GM06990 (cell line): Measurements from ENCODE around the gene RNLS.

Experiments used
- DNase-seq: peaks from one replicate; pipeline ENCODE4 v3.0.0-alpha.2; 2011; ENCODE audit not compliant: insufficient read length; ENCODE audit errors: extremely low read depth
- H3K27me3 ChIP-seq: replicated peaks from 2 replicates; pipeline ENCODE4 v1.6.0; 2011; ENCODE audit warnings: low read length; ENCODE audit not compliant: control insufficient read depth, insufficient read depth
- H3K36me3 ChIP-seq: 2 replicates; pipeline ENCODE4 v1.5.1; 2011; ENCODE audit warnings: low read length; ENCODE audit not compliant: control insufficient read depth, insufficient read depth
- H3K4me3 ChIP-seq: replicated peaks from 2 replicates; pipeline ENCODE4 v1.5.1; 2011; ENCODE audit warnings: low read depth, mild to moderate bottlenecking, control low read depth, low read length
- CTCF ChIP-seq: IDR thresholded peaks from 2 replicates; pipeline ENCODE4 v1.5.1; 2011; ENCODE audit warnings: low read length, control low read depth, mild to moderate bottlenecking, inconsistent platforms; ENCODE audit not compliant: insufficient read depth, poor library complexity, severe bottlenecking

Gene RNLS

GRCh38 chr10:88390041-88390440 is 193.1 kb downstream of the RNLS start:
- H3K4me3 ChIP-seq, result no peak overlapping the region
- TF ChIP-seq CTCF, result no peak
- no peak for DNase-seq

GRCh38 chr10:88389456-88389855 is 193.7 kb downstream of the RNLS start:
- peak; percentile 41 for DNase-seq
- H3K4me3 ChIP-seq, result no peak overlapping the region
- no peaks in the 10 kb centered on the region for H3K36me3 ChIP-seq
- peak; percentile 53 for TF ChIP-seq CTCF
- H3K27me3 ChIP-seq, result no peaks in the 10 kb centered on the region

More at GRCh38 chr10:88390041-88390440, 193.1 kb downstream of the RNLS start:
- Histone ChIP-seq H3K36me3 (no peaks in the 10 kb centered on the region), H3K27me3 (no peaks in the 10 kb centered on the region)

- no peaks in the 10 kb centered on the region for H3K36me3 ChIP-seq
- H3K4me3 ChIP-seq, result no peak overlapping the region
- no peaks in the 10 kb centered on the region for H3K27me3 ChIP-seq
- no peak for TF ChIP-seq CTCF
- no peak for DNase-seq
These were observed 194.8 kb downstream of the RNLS start for GRCh38 chr10:88388324-88388723.

- H3K27me3 ChIP-seq, result no peaks in the 10 kb centered on the region
- peak; percentile 70 for DNase-seq
- H3K36me3 ChIP-seq, result no peaks in the 10 kb centered on the region
- peak overlapping the region; percentile 30 for H3K4me3 ChIP-seq
- no peak for TF ChIP-seq CTCF
These were observed 196.0 kb downstream of the RNLS start for GRCh38 chr10:88386821-88387773.

GRCh38 chr10:88386204-88386788 is 196.8 kb downstream of the RNLS start:
- H3K36me3 ChIP-seq, result no peaks in the 10 kb centered on the region
- no peaks in the 10 kb centered on the region for H3K27me3 ChIP-seq
- H3K4me3 ChIP-seq, result peak overlapping the region; percentile 30
- no peak for TF ChIP-seq CTCF
- no peak for DNase-seq
